Measurements from ENCODE around the gene TRIM47.

TRIM47 gene

GRCh38 chr17:75878174-75878998, at the start of gene TRIM47:
TRIM47 (minus strand) TSS chr17:75878581; CDS start chr17:75878548, 33 bp downstream.
- in situ Hi-C loops (cut with MboI; ENCODE audit: low sequenced_read_pairs) = no loop called here

GRCh38 chr17:75927286-75927922, 49.0 kb upstream of the TRIM47 start:
- in situ Hi-C loops (cut with MboI; ENCODE audit: low sequenced_read_pairs) = no loop called here

GRCh38 chr17:75926456-75926855, 48.1 kb upstream of the TRIM47 start:
- in situ Hi-C loops (cut with MboI; ENCODE audit: low sequenced_read_pairs) = no loop called here

GRCh38 chr17:75925912-75926311, 47.5 kb upstream of the TRIM47 start:
- in situ Hi-C loops (cut with MboI; ENCODE audit: low sequenced_read_pairs) = no loop called here

- in situ Hi-C loops (cut with MboI; ENCODE audit: low sequenced_read_pairs) = no loop called here
These were observed 46.7 kb upstream of the TRIM47 start for GRCh38 chr17:75925103-75925502.

- in situ Hi-C loops (cut with MboI; ENCODE audit: low sequenced_read_pairs) = loop anchor here (25.0 kb wide), 1 partner anchor 364 kb away; no protein-coding TSS in a partner anchor
These were observed 44.8 kb upstream of the TRIM47 start for GRCh38 chr17:75922963-75923874.

- in situ Hi-C loops (cut with MboI; ENCODE audit: low sequenced_read_pairs) = loop anchor here (25.0 kb wide), 1 partner anchor 365 kb away; no protein-coding TSS in a partner anchor
These were observed 44.0 kb upstream of the TRIM47 start for GRCh38 chr17:75922173-75922961.

- in situ Hi-C loops (cut with MboI; ENCODE audit: low sequenced_read_pairs) = loop anchor here (25.0 kb wide), 1 partner anchor 366 kb away; no protein-coding TSS in a partner anchor
These were observed 43.2 kb upstream of the TRIM47 start for GRCh38 chr17:75921596-75921995.

- in situ Hi-C loops (cut with MboI; ENCODE audit: low sequenced_read_pairs) = loop anchor here (25.0 kb wide), 1 partner anchor 367 kb away; no protein-coding TSS in a partner anchor
These were observed 41.7 kb upstream of the TRIM47 start for GRCh38 chr17:75920045-75920560.

GRCh38 chr17:75919611-75920010, 41.2 kb upstream of the TRIM47 start:
- in situ Hi-C loops (cut with MboI; ENCODE audit: low sequenced_read_pairs) = loop anchor here (25.0 kb wide), 1 partner anchor 368 kb away; no protein-coding TSS in a partner anchor

GRCh38 chr17:75917917-75918445, 39.6 kb upstream of the TRIM47 start:
- in situ Hi-C loops (cut with MboI; ENCODE audit: low sequenced_read_pairs) = loop anchor here (25.0 kb wide), 1 partner anchor 369 kb away; no protein-coding TSS in a partner anchor

- in situ Hi-C loops (cut with MboI; ENCODE audit: low sequenced_read_pairs) = loop anchor here (25.0 kb wide), 1 partner anchor 370 kb away; no protein-coding TSS in a partner anchor
These were observed 38.9 kb upstream of the TRIM47 start for GRCh38 chr17:75917141-75917916.

- in situ Hi-C loops (cut with MboI; ENCODE audit: low sequenced_read_pairs) = loop anchor here (25.0 kb wide), 1 partner anchor 372 kb away; no protein-coding TSS in a partner anchor
These were observed 36.9 kb upstream of the TRIM47 start for GRCh38 chr17:75915268-75915667.

GRCh38 chr17:75914643-75915267, 36.4 kb upstream of the TRIM47 start:
- in situ Hi-C loops (cut with MboI; ENCODE audit: low sequenced_read_pairs) = loop anchor here (25.0 kb wide), 1 partner anchor 373 kb away; no protein-coding TSS in a partner anchor

GRCh38 chr17:75913537-75914210, 35.3 kb upstream of the TRIM47 start:
- in situ Hi-C loops (cut with MboI; ENCODE audit: low sequenced_read_pairs) = loop anchor here (25.0 kb wide), 1 partner anchor 374 kb away; no protein-coding TSS in a partner anchor

GRCh38 chr17:75910699-75911098, 32.3 kb upstream of the TRIM47 start:
- in situ Hi-C loops (cut with MboI; ENCODE audit: low sequenced_read_pairs) = loop anchor here (25.0 kb wide), 1 partner anchor 377 kb away; no protein-coding TSS in a partner anchor

GRCh38 chr17:75909812-75910274, 31.5 kb upstream of the TRIM47 start:
- in situ Hi-C loops (cut with MboI; ENCODE audit: low sequenced_read_pairs) = loop anchor here (5.0 to 25.0 kb wide), 2 partner anchors 97 to 377 kb away; no protein-coding TSS in a partner anchor

Data from HL-60/S4 (cell line).